H1 (cell line): ENCODE data around the gene DDX23. TPM values are rescaled to one million over a fixed set of nuclear protein-coding genes. Genes with fewer than 3 reads are reported as not detected.

Experiments used
- CTCF ChIA-PET: fragments of 300-600 bp; sonication (Branson Sonifier 250); formaldehyde crosslinking; loops from one replicate; lab custom pipeline; 2021; ENCODE audit not compliant: partially characterized antibody; lab: Charles Lee
- POLR2A ChIA-PET: fragments of 300-600 bp; sonication (Branson Sonifier 250); formaldehyde crosslinking; loops from one replicate; lab custom pipeline; 2021; ENCODE audit warnings: inconsistent platforms; ENCODE audit not compliant: partially characterized antibody; lab: Charles Lee
- DNase-seq, 2 experiments: peaks; one replicate each; pipeline versions ENCODE4 v3.0.0 to v3.0.0-alpha.2; 2010 to 2022; ENCODE audit warnings: low spot score in 2 of 2, low read depth in 1 of 2, mixed read lengths in 1 of 2
- FAIRE-seq: peaks from 2 replicates; lab custom pipeline; 2011; peaks lifted over from hg19 to GRCh38; lab: Jason Lieb, UNC
- H2AFZ ChIP-seq: 2 replicates; pipeline ENCODE4 v1.8.1; 2012; ENCODE audit warnings: low read length, inconsistent platforms
- H2AK5ac ChIP-seq: 2 replicates; pipeline ENCODE4 v1.6.1; 2013; ENCODE audit warnings: low read depth, low read length
- H2BK120ac ChIP-seq: replicated peaks from 2 replicates; pipeline ENCODE3; 2013; ENCODE audit warnings: low read depth, low read length, inconsistent platforms
- H2BK12ac ChIP-seq: 2 replicates; pipeline ENCODE4 v1.6.1; 2013; ENCODE audit warnings: low read depth, low read length
- H2BK15ac ChIP-seq: 2 replicates; pipeline ENCODE4 v1.6.1; 2013; ENCODE audit warnings: low read length
- H2BK20ac ChIP-seq: 2 replicates; pipeline ENCODE4 v1.6.1; 2013; ENCODE audit warnings: low read length
- H2BK5ac ChIP-seq: 2 replicates; pipeline ENCODE4 v1.6.1; 2013; ENCODE audit warnings: low read depth, low read length
- H3K14ac ChIP-seq: 2 replicates; pipeline ENCODE4 v1.6.1; 2013; ENCODE audit warnings: inconsistent platforms; ENCODE audit not compliant: insufficient read length
- H3K18ac ChIP-seq: 2 replicates; pipeline ENCODE4 v1.6.1; 2013; ENCODE audit warnings: low read length; ENCODE audit errors: extremely low read depth
- H3K23ac ChIP-seq: 2 replicates; pipeline ENCODE4 v1.6.1; 2013; ENCODE audit warnings: inconsistent platforms; ENCODE audit not compliant: insufficient read length
- H3K23me2 ChIP-seq: 2 replicates; pipeline ENCODE4 v1.6.1; 2013; ENCODE audit warnings: low read depth, low read length
- H3K27ac ChIP-seq: 2 replicates; pipeline ENCODE4 v1.6.1; 2011; ENCODE audit warnings: low read depth, low read length, inconsistent platforms
- H3K27me3 ChIP-seq, 4 experiments: replicated peaks in 1 of 4; 1 replicate in 1 of 4; 2 replicates in 3 of 4; pipeline versions ENCODE4 v1.6.1 to v1.8.1; 2011 to 2013; ENCODE audit warnings: low read length in 3 of 4, mild to moderate bottlenecking in 3 of 4, inconsistent platforms in 2 of 4, mixed read lengths in 2 of 4, moderate library complexity in 1 of 4; ENCODE audit not compliant: control insufficient read depth in 3 of 4, insufficient read depth in 3 of 4; ENCODE audit errors: extremely low read depth in 1 of 4
- H3K36me3 ChIP-seq, 4 experiments: 2 replicates each; pipeline versions ENCODE4 v1.6.1 to v1.8.1; 2011 to 2013; ENCODE audit warnings: mild to moderate bottlenecking in 4 of 4, low read length in 3 of 4, moderate library complexity in 2 of 4, control low read depth in 1 of 4, inconsistent platforms in 1 of 4; ENCODE audit not compliant: insufficient read depth in 4 of 4, control insufficient read depth in 2 of 4
- H3K4ac ChIP-seq: replicated peaks from 2 replicates; pipeline ENCODE3; 2013; ENCODE audit warnings: low read length, low read depth, mixed read lengths, inconsistent platforms; ENCODE audit not compliant: insufficient read length
- H3K4me1 ChIP-seq, 4 experiments: replicated peaks in 1 of 4; 1 replicate in 1 of 4; 2 replicates in 3 of 4; pipeline versions ENCODE4 v1.6.1 to v1.8.1; 2011 to 2013; ENCODE audit warnings: low read length in 3 of 4, inconsistent platforms in 2 of 4, mixed read lengths in 1 of 4; ENCODE audit not compliant: insufficient read depth in 4 of 4, control insufficient read depth in 3 of 4
- H3K4me2 ChIP-seq, 2 experiments: 2 replicates each; pipeline versions ENCODE4 v1.6.1 to v1.8.1; 2011 to 2013; ENCODE audit warnings: low read depth in 2 of 2, low read length in 2 of 2, control low read depth in 1 of 2, inconsistent platforms in 1 of 2, mild to moderate bottlenecking in 1 of 2; ENCODE audit not compliant: insufficient read depth in 1 of 2
- H3K4me3 ChIP-seq, 4 experiments: fragments of 200-600, 300-600 bp in 1 of 4; sonication (generic), shearing (Covaris generic), sonication (Bioruptor Twin) in 1 of 4; 2 replicates each; pipeline versions ENCODE4 v1.5.1 to v1.8.1; 2011 to 2016; ENCODE audit warnings: low read length in 4 of 4, low read depth in 3 of 4, control low read depth in 2 of 4, inconsistent platforms in 2 of 4, mild to moderate bottlenecking in 2 of 4, mixed read lengths in 1 of 4, moderate library complexity in 1 of 4; ENCODE audit not compliant: insufficient read depth in 2 of 4; ENCODE audit errors: extremely low read depth in 1 of 4
- H3K56ac ChIP-seq: replicated peaks from 2 replicates; pipeline ENCODE3; 2013; ENCODE audit warnings: low read depth, mild to moderate bottlenecking, mixed read lengths, low read length, inconsistent platforms; ENCODE audit not compliant: insufficient read length
- H3K79me1 ChIP-seq: 2 replicates; pipeline ENCODE4 v1.6.1; 2013; ENCODE audit warnings: low read depth, low read length, control low read depth
- H3K79me2 ChIP-seq, 2 experiments: 2 replicates each; pipeline versions ENCODE4 v1.6.1 to v1.8.1; 2012 to 2013; ENCODE audit warnings: low read length in 2 of 2, mild to moderate bottlenecking in 2 of 2, inconsistent platforms in 1 of 2; ENCODE audit not compliant: insufficient read depth in 2 of 2, control insufficient read depth in 1 of 2
- H3K9ac ChIP-seq, 4 experiments: replicated peaks in 1 of 4; 1 replicate in 1 of 4; 2 replicates in 3 of 4; pipeline versions ENCODE4 v1.6.1 to v1.8.1; 2011 to 2013; ENCODE audit warnings: low read depth in 3 of 4, low read length in 3 of 4, control low read depth in 2 of 4, mild to moderate bottlenecking in 2 of 4, moderate library complexity in 2 of 4, inconsistent platforms in 1 of 4; ENCODE audit errors: extremely low read depth in 1 of 4
- H3K9me3 ChIP-seq, 2 experiments: 2 replicates each; pipeline versions ENCODE4 v1.6.1 to v1.8.1; 2012 to 2013; ENCODE audit warnings: mild to moderate bottlenecking in 2 of 2, moderate library complexity in 2 of 2, control low read depth in 1 of 2, inconsistent platforms in 1 of 2, low read depth in 1 of 2, low read length in 1 of 2, mixed read lengths in 1 of 2; ENCODE audit not compliant: insufficient read depth in 2 of 2
- H4K20me1 ChIP-seq, 2 experiments: replicated peaks in 1 of 2; 2 replicates each; pipeline versions ENCODE3 to v1.8.1; 2011 to 2013; ENCODE audit warnings: inconsistent platforms in 2 of 2, low read length in 2 of 2, mild to moderate bottlenecking in 1 of 2; ENCODE audit not compliant: insufficient read depth in 2 of 2, control insufficient read depth in 1 of 2
- H4K5ac ChIP-seq: 2 replicates; pipeline ENCODE4 v1.6.1; 2013; ENCODE audit warnings: low read length, low read depth, mixed read lengths, inconsistent platforms; ENCODE audit not compliant: insufficient read length
- H4K8ac ChIP-seq: 2 replicates; pipeline ENCODE4 v1.8.0; 2013; ENCODE audit warnings: mild to moderate bottlenecking, moderate library complexity, low read length, inconsistent platforms; ENCODE audit not compliant: insufficient read depth; ENCODE audit errors: extremely low read depth
- H4K91ac ChIP-seq: replicated peaks from 2 replicates; pipeline ENCODE3; 2013; ENCODE audit warnings: low read length, mixed read lengths, inconsistent platforms; ENCODE audit not compliant: insufficient read length
- ATF3 ChIP-seq: IDR thresholded peaks from 2 replicates; pipeline ENCODE4 v1.6.1; 2011; ENCODE audit warnings: low read depth, mild to moderate bottlenecking, low read length; ENCODE audit not compliant: insufficient read depth
- TAF1 ChIP-seq: IDR thresholded peaks from 2 replicates; pipeline ENCODE4 v1.6.1; 2011; ENCODE audit warnings: mild to moderate bottlenecking, low read depth, low read length
- WGBS, 2 experiments: shearing (Covaris generic) in 1 of 2; methylation state at CpG; one replicate each; pipeline versions ENCODE4 v1.1.6 to v1.1.7; 2013 to 2015; ENCODE audit warnings: low lambda C conversion rate in 2 of 2, mixed read lengths in 2 of 2, inconsistent platforms in 1 of 2, low coverage in 1 of 2, missing lambda C conversion rate in 1 of 2; ENCODE audit not compliant: insufficient replicate concordance in 2 of 2, insufficient coverage in 1 of 2, insufficient read length in 1 of 2; ENCODE audit errors: extremely low coverage in 1 of 2, missing lambda C conversion rate in 1 of 2; 5-methylcytosine and 5-hydroxymethylcytosine counted together
- polyA plus RNA-seq, 7 experiments: library from polyadenylated mRNA; depleted of rRNA in 3 of 7; stranded (reverse) in 5 of 7; unstranded in 2 of 7; fragments of >200 nt in 5 of 7; fragments of 200-250 nt in 2 of 7; gene quantifications; 1 replicate in 5 of 7; 2 replicates in 1 of 7; 4 replicates in 1 of 7; pipeline versions ENCODE4 v1.2.1 to v1.2.3, GENCODE V29; 2011 to 2013; ENCODE audit warnings: missing spikeins in 2 of 7, mixed read lengths in 2 of 7
- total RNA-seq: library from RNA; stranded (reverse); fragmentation: NEBNext Ultra II Directional; extraction: Animal tissue kit (Norgen Biotek cat#: 25700); gene quantifications from 2 replicates; pipeline ENCODE4 v1.2.1, GENCODE V29; 2021

Gene DDX23
- total and polyA plus RNA-seq, 2 of the 8 experiments (the other 6 are each of a cell fraction or from before 2014, with no cell fraction given): 43.5 to 107 TPM

- WGBS, 2 experiments: 87% methylated on average over 14 of the region's 14 CpGs; no CpG with 5 or more reads in 1 of the 2 experiments
- H2AFZ ChIP-seq: 0 out of 2 replicates have a peak overlapping the region, but pooled peaks have one; percentile 5
Observed at GRCh38 chr12:48800971-48801370, 51.0 kb downstream of the DDX23 start.

More at GRCh38 chr12:48800971-48801370, 51.0 kb downstream of the DDX23 start:
- Histone ChIP-seq H3K27ac (no peak overlapping the region), H3K14ac (no peak overlapping the region), H3K79me1 (no peaks in the 10 kb centered on the region), H3K36me3 (no peaks in the 10 kb centered on the region), H3K18ac (no peak overlapping the region), H4K5ac (no peak overlapping the region), H4K8ac (no peak overlapping the region; the same call in 1 of the 2 replicates), H4K20me1 (no peaks in the 10 kb centered on the region), H2BK20ac (no peak overlapping the region), H3K23me2 (no peaks in the 10 kb centered on the region), H4K91ac (no peak overlapping the region), H3K23ac (no peak overlapping the region), H3K56ac (no peak overlapping the region), H2BK12ac (no peak overlapping the region), H2BK15ac (no peak overlapping the region), H3K4me3 (no peak overlapping the region), H3K4ac (no peak overlapping the region), H2AK5ac (no peak overlapping the region), H2BK120ac (no peak overlapping the region), H3K9ac (no peak overlapping the region), H3K4me2 (no peak overlapping the region), H3K79me2 (no peaks in the 10 kb centered on the region), H3K9me3 (no peaks in the 10 kb centered on the region), H3K4me1 (no peaks in the 10 kb centered on the region), H2BK5ac (no peak overlapping the region), H3K27me3 (no peaks in the 10 kb centered on the region)
- CTCF ChIA-PET: interaction anchor here (0.6 to 1.6 kb wide), 2 partner anchors 48 to 770 kb away, joined by 3 to 6 read pairs; no protein-coding TSS in a partner anchor
- no peak for DNase-seq
- POLR2A ChIA-PET: interaction anchor here (1.1 kb wide), 1 partner anchor 79 kb away, joined by 4 read pairs; no protein-coding TSS in a partner anchor
- TF ChIP-seq ATF3 (no peak), TAF1 (no peak)
- no peak for FAIRE-seq
